H9 (cell line): Measurements from ENCODE around the gene LRRC26. TPM values are rescaled to one million over a fixed set of nuclear protein-coding genes. Genes with fewer than 3 reads are reported as not detected.

ENCODE experiments used
- DNase-seq: peaks from one replicate; pipeline ENCODE4 v3.0.0-alpha.2; 2017
- H2AFZ ChIP-seq: one replicate; pipeline ENCODE4 v1.6.1; 2013; ENCODE audit warnings: mild to moderate bottlenecking, low read length, control low read depth, moderate library complexity
- H2AK5ac ChIP-seq: 2 replicates; pipeline ENCODE4 v1.6.1; 2013; ENCODE audit warnings: low read length, control low read depth, mixed read lengths; ENCODE audit not compliant: insufficient read length
- H2BK120ac ChIP-seq: one replicate; pipeline ENCODE4 v1.6.1; 2013; ENCODE audit warnings: low read depth, mild to moderate bottlenecking, low read length, control low read depth, inconsistent platforms; ENCODE audit not compliant: poor library complexity, severe bottlenecking
- H2BK12ac ChIP-seq: 2 replicates; pipeline ENCODE4 v1.6.1; 2013; ENCODE audit warnings: low read length, control low read depth, mixed read lengths, low read depth; ENCODE audit not compliant: insufficient read length
- H2BK15ac ChIP-seq: 2 replicates; pipeline ENCODE4 v1.6.1; 2013; ENCODE audit warnings: low read depth, low read length, control low read depth
- H2BK20ac ChIP-seq: one replicate; pipeline ENCODE4 v1.6.1; 2013; ENCODE audit warnings: low read depth, mild to moderate bottlenecking, low read length, control low read depth, inconsistent platforms; ENCODE audit not compliant: poor library complexity, severe bottlenecking
- H2BK5ac ChIP-seq: 2 replicates; pipeline ENCODE4 v1.6.1; 2013; ENCODE audit warnings: low read length, control low read depth, mixed read lengths; ENCODE audit not compliant: insufficient read length
- H3K14ac ChIP-seq: 2 replicates; pipeline ENCODE4 v1.6.1; 2013; ENCODE audit warnings: low read length, control low read depth; ENCODE audit not compliant: insufficient read depth
- H3K18ac ChIP-seq: 2 replicates; pipeline ENCODE4 v1.6.1; 2013; ENCODE audit warnings: low read depth, mild to moderate bottlenecking, mixed read lengths, low read length, control low read depth; ENCODE audit not compliant: insufficient read length
- H3K23ac ChIP-seq: 2 replicates; pipeline ENCODE4 v1.6.1; 2013; ENCODE audit warnings: low read length, control low read depth, mixed read lengths, low read depth; ENCODE audit not compliant: insufficient read length
- H3K23me2 ChIP-seq: 2 replicates; pipeline ENCODE4 v1.6.1; 2013; ENCODE audit warnings: low read depth, mild to moderate bottlenecking, mixed read lengths, low read length, control low read depth; ENCODE audit not compliant: insufficient read length, poor library complexity, severe bottlenecking
- H3K27ac ChIP-seq: 2 replicates; pipeline ENCODE4 v1.5.1; 2013; ENCODE audit warnings: low read length, control low read depth, mixed read lengths, low read depth; ENCODE audit not compliant: insufficient read length
- H3K27me3 ChIP-seq: 2 replicates; pipeline ENCODE4 v1.6.1; 2013; ENCODE audit warnings: low read length, control low read depth, inconsistent platforms; ENCODE audit not compliant: insufficient read depth
- H3K4ac ChIP-seq: 2 replicates; pipeline ENCODE4 v1.6.1; 2013; ENCODE audit warnings: low read depth, mild to moderate bottlenecking, control low read depth, inconsistent platforms, low read length, moderate library complexity
- H3K4me1 ChIP-seq: 2 replicates; pipeline ENCODE4 v1.6.1; 2013; ENCODE audit warnings: low read length, control low read depth, inconsistent platforms; ENCODE audit not compliant: insufficient read depth
- H3K4me2 ChIP-seq: 2 replicates; pipeline ENCODE4 v1.6.1; 2013; ENCODE audit warnings: low read length, control low read depth, mixed read lengths; ENCODE audit not compliant: insufficient read length, insufficient read depth
- H3K56ac ChIP-seq: 2 replicates; pipeline ENCODE4 v1.6.1; 2013; ENCODE audit warnings: low read depth, mild to moderate bottlenecking, mixed read lengths, low read length, control low read depth; ENCODE audit not compliant: insufficient read length
- H3K79me1 ChIP-seq: 2 replicates; pipeline ENCODE4 v1.6.1; 2013; ENCODE audit warnings: low read depth, mild to moderate bottlenecking, moderate library complexity, low read length, control low read depth, inconsistent platforms; ENCODE audit not compliant: insufficient read depth, poor library complexity, severe bottlenecking
- H3K79me2 ChIP-seq: 2 replicates; pipeline ENCODE4 v1.6.1; 2013; ENCODE audit warnings: low read length, control low read depth, inconsistent platforms; ENCODE audit not compliant: insufficient read depth
- H3K9ac ChIP-seq: 2 replicates; pipeline ENCODE4 v1.6.1; 2013; ENCODE audit warnings: low read length, control low read depth, mixed read lengths; ENCODE audit not compliant: insufficient read length; ENCODE audit errors: extremely low read depth
- H3K9me3 ChIP-seq: one replicate; pipeline ENCODE4 v1.6.1; 2013; ENCODE audit warnings: low read depth, low read length, inconsistent platforms; ENCODE audit not compliant: control insufficient read depth
- H3T11ph ChIP-seq: one replicate; pipeline ENCODE4 v1.6.1; 2013; ENCODE audit warnings: mild to moderate bottlenecking, low read length, control low read depth, inconsistent platforms
- H4K20me1 ChIP-seq: one replicate; pipeline ENCODE4 v1.6.1; 2013; ENCODE audit not compliant: control insufficient read depth, insufficient read length, insufficient read depth
- H4K5ac ChIP-seq: 2 replicates; pipeline ENCODE4 v1.6.1; 2013; ENCODE audit warnings: low read depth, mild to moderate bottlenecking, mixed read lengths, low read length, control low read depth; ENCODE audit not compliant: insufficient read length
- H4K8ac ChIP-seq: replicated peaks from 2 replicates; pipeline ENCODE4 v1.6.1; 2013; ENCODE audit warnings: low read length, control low read depth, mixed read lengths, low read depth; ENCODE audit not compliant: insufficient read length
- H4K91ac ChIP-seq: 2 replicates; pipeline ENCODE4 v1.6.1; 2013; ENCODE audit warnings: low read depth, mild to moderate bottlenecking, moderate library complexity, mixed read lengths, low read length, control low read depth; ENCODE audit not compliant: insufficient read length
- H3K27ac Mint-ChIP-seq, 3 experiments: 2 replicates in 2 of 3; 3 replicates in 1 of 3; pipeline ENCODE4 v1.8.0; 2020 to 2021; ENCODE audit warnings: mixed read lengths in 3 of 3, mild to moderate bottlenecking in 1 of 3, moderate library complexity in 1 of 3
- H3K27me3 Mint-ChIP-seq: 2 replicates; pipeline ENCODE4 v1.8.0; 2021; ENCODE audit warnings: low read depth, mild to moderate bottlenecking, moderate library complexity, mixed read lengths
- H3K36me3 Mint-ChIP-seq, 3 experiments: 2 replicates in 2 of 3; 3 replicates in 1 of 3; pipeline ENCODE4 v1.8.0; 2020 to 2021; ENCODE audit warnings: low read depth in 3 of 3, mixed read lengths in 3 of 3; ENCODE audit not compliant: insufficient read depth in 1 of 3
- H3K4me1 Mint-ChIP-seq, 2 experiments: 2 replicates each; pipeline ENCODE4 v1.8.0; 2020; ENCODE audit warnings: mixed read lengths in 2 of 2
- H3K4me3 Mint-ChIP-seq, 2 experiments: 2 replicates in 1 of 2; 3 replicates in 1 of 2; pipeline ENCODE4 v1.8.0; 2020 to 2021; ENCODE audit warnings: mild to moderate bottlenecking in 2 of 2, mixed read lengths in 2 of 2, moderate library complexity in 1 of 2
- H3K9me3 Mint-ChIP-seq, 2 experiments: 2 replicates in 1 of 2; 3 replicates in 1 of 2; pipeline ENCODE4 v1.8.0; 2020; ENCODE audit warnings: mild to moderate bottlenecking in 2 of 2, mixed read lengths in 2 of 2, moderate library complexity in 1 of 2
- WGBS: extraction: QIAGEN DNeasy Blood & Tissue Kit; methylation state at CpG from one replicate; pipeline ENCODE4 v1.1.7; 2013; ENCODE audit warnings: missing lambda C conversion rate, low lambda C conversion rate, mixed read lengths; ENCODE audit not compliant: insufficient read length; ENCODE audit errors: extremely low coverage; 5-methylcytosine and 5-hydroxymethylcytosine counted together
- total RNA-seq: library from RNA; stranded (reverse); gene quantifications from 2 replicates; pipeline ENCODE4 v1.2.1, GENCODE V29; 2021
- TF ChIP-seq, protein P1 (sequence below): fragments of 200-600 bp; sonication (generic); conservative IDR thresholded peaks from 3 replicates; pipeline ENCODE4 v1.8.0; 2021; ENCODE audit warnings: antibody characterized with exemption, mild to moderate bottlenecking

The LRRC26 gene
- total RNA-seq, 1 experiment from 2014 or later, result 0.96 TPM

DNA sequence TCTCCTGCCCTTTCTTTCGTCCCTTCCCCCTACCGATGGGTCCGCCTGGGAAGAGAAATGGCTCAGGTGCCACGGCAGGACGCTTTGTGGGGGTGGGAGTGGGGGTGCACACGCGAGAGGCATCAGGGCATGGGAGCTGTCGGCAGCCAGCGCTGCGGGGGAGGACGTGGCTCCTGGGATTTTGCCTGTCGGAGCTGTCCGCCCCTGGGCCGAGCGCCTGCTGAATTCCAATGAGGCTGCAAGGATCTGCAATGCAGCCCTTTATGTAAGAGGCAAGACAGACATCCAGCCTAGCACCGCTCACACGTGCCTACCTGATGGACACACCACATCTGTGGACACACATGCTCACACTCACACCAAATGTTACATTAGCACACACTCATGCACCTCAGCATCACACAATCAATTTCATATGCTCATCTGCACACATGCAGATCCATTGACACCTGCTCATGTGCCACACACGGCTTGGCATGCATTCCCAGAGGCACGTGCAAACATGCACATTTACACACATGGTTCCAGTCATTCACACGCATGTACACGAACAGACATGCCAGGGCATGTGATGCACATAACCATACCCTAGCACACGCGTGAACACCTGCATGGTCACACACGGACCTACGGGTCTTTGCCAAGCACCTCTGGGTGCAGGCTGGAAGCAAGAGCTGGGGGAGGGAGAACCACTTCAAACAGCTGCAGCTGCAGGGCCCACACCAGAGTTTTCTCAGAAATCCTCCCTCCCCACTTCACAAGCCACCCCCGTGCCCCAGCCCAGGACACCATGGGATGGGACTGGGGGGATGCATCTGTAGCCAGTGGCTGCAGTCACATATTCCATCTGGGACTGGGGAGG, 29.5 kb downstream of the LRRC26 start:
- Histone ChIP-seq H2BK5ac (no peak overlapping the region), H3K27ac (no peak overlapping the region), H2AK5ac (no peak overlapping the region), H4K20me1 (peaks cover 2% of the 10 kb centered on the region), H3K4me2 (no peak overlapping the region), H2BK120ac (no peak overlapping the region), H3K27me3 (peaks cover 29% of the 10 kb centered on the region; the same call in 1 of the 2 replicates), H4K91ac (no peak overlapping the region), H2BK20ac (no peak overlapping the region), H3K23ac (no peak overlapping the region), H3K14ac (no peak overlapping the region), H3T11ph (no peak overlapping the region), H3K4ac (no peak overlapping the region), H3K9me3 (no peaks in the 10 kb centered on the region), H2BK12ac (no peak overlapping the region), H3K23me2 (no peaks in the 10 kb centered on the region), H2BK15ac (no peak overlapping the region), H2AFZ (no peak overlapping the region), H3K79me2 (no peaks in the 10 kb centered on the region), H3K79me1 (no peaks in the 10 kb centered on the region), H3K18ac (no peak overlapping the region), H3K4me1 (no peaks in the 10 kb centered on the region), H3K56ac (no peak overlapping the region), H4K5ac (no peak overlapping the region), H4K8ac (no peak overlapping the region), H3K9ac (no peak overlapping the region)
- no peaks in the 10 kb centered on the region for H3K36me3 Mint-ChIP-seq
- TF ChIP-seq, protein P1, sequence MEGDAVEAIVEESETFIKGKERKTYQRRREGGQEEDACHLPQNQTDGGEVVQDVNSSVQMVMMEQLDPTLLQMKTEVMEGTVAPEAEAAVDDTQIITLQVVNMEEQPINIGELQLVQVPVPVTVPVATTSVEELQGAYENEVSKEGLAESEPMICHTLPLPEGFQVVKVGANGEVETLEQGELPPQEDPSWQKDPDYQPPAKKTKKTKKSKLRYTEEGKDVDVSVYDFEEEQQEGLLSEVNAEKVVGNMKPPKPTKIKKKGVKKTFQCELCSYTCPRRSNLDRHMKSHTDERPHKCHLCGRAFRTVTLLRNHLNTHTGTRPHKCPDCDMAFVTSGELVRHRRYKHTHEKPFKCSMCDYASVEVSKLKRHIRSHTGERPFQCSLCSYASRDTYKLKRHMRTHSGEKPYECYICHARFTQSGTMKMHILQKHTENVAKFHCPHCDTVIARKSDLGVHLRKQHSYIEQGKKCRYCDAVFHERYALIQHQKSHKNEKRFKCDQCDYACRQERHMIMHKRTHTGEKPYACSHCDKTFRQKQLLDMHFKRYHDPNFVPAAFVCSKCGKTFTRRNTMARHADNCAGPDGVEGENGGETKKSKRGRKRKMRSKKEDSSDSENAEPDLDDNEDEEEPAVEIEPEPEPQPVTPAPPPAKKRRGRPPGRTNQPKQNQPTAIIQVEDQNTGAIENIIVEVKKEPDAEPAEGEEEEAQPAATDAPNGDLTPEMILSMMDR, result no peak
- no peak overlapping the region for H3K4me3 Mint-ChIP-seq
- no CpG with 5 or more reads among the region's 26 CpGs for WGBS
- no peak overlapping the region for H3K27ac Mint-ChIP-seq
- peak; percentile 30 for DNase-seq
- H3K9me3 Mint-ChIP-seq, result no peaks in the 10 kb centered on the region; a peak in 2 of 5 replicates
- peaks cover 87% of the 10 kb centered on the region for H3K27me3 Mint-ChIP-seq
- peaks cover 0 to 12% of the 10 kb centered on the region in 2 experiments; a peak in 2 of 4 replicates for H3K4me1 Mint-ChIP-seq
